Testis (tissue), 2 donors: ENCODE results near the gene ASB2.

ENCODE experiments used
- POLR2A ChIP-seq: fragments of 450-650 bp; IDR thresholded peaks from one replicate; pipeline ENCODE4 v1.6.1; 2017; ENCODE audit warnings: antibody characterized with exemption, mild to moderate bottlenecking, moderate library complexity
- TF ChIP-seq, protein P1 (sequence below), 3 experiments: fragments of 450-650 bp in 2 of 3; fragments of 200-600 bp in 1 of 3; sonication (generic) in 1 of 3; IDR thresholded peaks; one replicate each; pipeline ENCODE4 v1.5.1; 2016 to 2019; ENCODE audit warnings: antibody characterized with exemption in 3 of 3, mild to moderate bottlenecking in 2 of 3, moderate library complexity in 1 of 3

DNA sequence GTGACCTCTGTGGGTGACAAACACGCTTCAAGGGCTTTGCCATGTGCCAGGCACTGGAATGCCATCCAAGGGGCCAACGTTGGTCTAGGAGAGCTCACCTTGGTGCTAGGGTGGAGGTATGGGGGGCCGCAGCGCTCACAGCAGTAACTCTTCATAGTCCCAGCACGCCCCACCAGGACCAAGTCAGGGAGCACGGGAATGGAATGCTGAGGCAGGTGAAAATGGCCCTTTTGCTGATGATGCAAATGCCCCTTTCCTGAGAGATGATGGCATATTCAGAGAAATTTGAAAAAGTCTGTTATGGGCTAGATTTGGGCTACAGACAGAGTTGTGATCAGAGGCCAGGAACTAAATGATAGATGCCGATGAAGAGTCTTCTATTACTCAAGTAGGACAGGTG, 59.2 kb downstream of the ASB2 start:
- TF ChIP-seq, protein P1, sequence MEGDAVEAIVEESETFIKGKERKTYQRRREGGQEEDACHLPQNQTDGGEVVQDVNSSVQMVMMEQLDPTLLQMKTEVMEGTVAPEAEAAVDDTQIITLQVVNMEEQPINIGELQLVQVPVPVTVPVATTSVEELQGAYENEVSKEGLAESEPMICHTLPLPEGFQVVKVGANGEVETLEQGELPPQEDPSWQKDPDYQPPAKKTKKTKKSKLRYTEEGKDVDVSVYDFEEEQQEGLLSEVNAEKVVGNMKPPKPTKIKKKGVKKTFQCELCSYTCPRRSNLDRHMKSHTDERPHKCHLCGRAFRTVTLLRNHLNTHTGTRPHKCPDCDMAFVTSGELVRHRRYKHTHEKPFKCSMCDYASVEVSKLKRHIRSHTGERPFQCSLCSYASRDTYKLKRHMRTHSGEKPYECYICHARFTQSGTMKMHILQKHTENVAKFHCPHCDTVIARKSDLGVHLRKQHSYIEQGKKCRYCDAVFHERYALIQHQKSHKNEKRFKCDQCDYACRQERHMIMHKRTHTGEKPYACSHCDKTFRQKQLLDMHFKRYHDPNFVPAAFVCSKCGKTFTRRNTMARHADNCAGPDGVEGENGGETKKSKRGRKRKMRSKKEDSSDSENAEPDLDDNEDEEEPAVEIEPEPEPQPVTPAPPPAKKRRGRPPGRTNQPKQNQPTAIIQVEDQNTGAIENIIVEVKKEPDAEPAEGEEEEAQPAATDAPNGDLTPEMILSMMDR (IDR thresholded peaks at IDR 0.05), result no peak
- no peak for TF ChIP-seq POLR2A
